ENCODE measurements around the gene SHE.
A peak's percentile ranks its signal among the peaks of the same experiment; 100 is the strongest.

Gene SHE

GRCh38 chr1:154466206-154466605 is 36.0 kb downstream of the SHE start:
- DNase-seq (no peak), ATAC-seq (replicated peaks) (no peak)
- H3K4me3 Mint-ChIP-seq: peak overlapping the region in 1 of 2 donors; percentile 28
- H3K27me3 Mint-ChIP-seq: no peaks in the 10 kb centered on the region
- H3K9me3 Mint-ChIP-seq: no peaks in the 10 kb centered on the region
- H3K4me1 Mint-ChIP-seq (ENCODE audit: low read depth in 2 of 2): peaks cover 30 to 33% of the 10 kb centered on the region in 2 donors
- H3K27ac Mint-ChIP-seq: peak overlapping the region; percentile 65 to 88
- peaks cover 4% of the 10 kb centered on the region for H3K36me3 Mint-ChIP-seq (ENCODE audit: insufficient read depth)

GRCh38 chr1:154465621-154466195 is 36.5 kb downstream of the SHE start:
- no peak for ATAC-seq (replicated peaks)
- Mint-ChIP-seq H3K36me3 (ENCODE audit: insufficient read depth) (peaks cover 4% of the 10 kb centered on the region), H3K9me3 (no peaks in the 10 kb centered on the region), H3K4me1 (ENCODE audit: low read depth in 2 of 2) (peaks cover 30 to 33% of the 10 kb centered on the region in 2 donors), H3K27ac (peak overlapping the region; percentile 65 to 88), H3K4me3 (peak overlapping the region in 1 of 2 donors; percentile 28), H3K27me3 (no peaks in the 10 kb centered on the region)
- DNase-seq: no peak

GRCh38 chr1:154463512-154463990 is 38.7 kb downstream of the SHE start:
- peaks cover 30 to 33% of the 10 kb centered on the region in 2 donors for H3K4me1 Mint-ChIP-seq (ENCODE audit: low read depth in 2 of 2)
- DNase-seq: peak; percentile 29 to 36 (median 35)
- H3K4me3 Mint-ChIP-seq: peak overlapping the region; percentile 51 to 54
- H3K36me3 Mint-ChIP-seq (ENCODE audit: insufficient read depth): peaks cover 6% of the 10 kb centered on the region
- no peaks in the 10 kb centered on the region for H3K9me3 Mint-ChIP-seq
- H3K27ac Mint-ChIP-seq: peak overlapping the region; percentile 52 to 65
- ATAC-seq (replicated peaks): peak; percentile 87
- no peaks in the 10 kb centered on the region for H3K27me3 Mint-ChIP-seq

- Mint-ChIP-seq H3K9me3 (no peaks in the 10 kb centered on the region), H3K4me1 (ENCODE audit: low read depth in 2 of 2) (peaks cover 15 to 19% of the 10 kb centered on the region in 2 donors), H3K27ac (peak overlapping the region in 1 of 2 donors; percentile 5), H3K27me3 (no peaks in the 10 kb centered on the region), H3K36me3 (ENCODE audit: insufficient read depth) (peaks cover 11% of the 10 kb centered on the region), H3K4me3 (no peak overlapping the region)
- DNase-seq: no peak
- ATAC-seq (replicated peaks): no peak
Measured at GRCh38 chr1:154460695-154461260, 41.4 kb downstream of the SHE start.

- no peak for DNase-seq
- Mint-ChIP-seq H3K4me1 (ENCODE audit: low read depth in 2 of 2) (peaks cover 7 to 9% of the 10 kb centered on the region in 2 donors), H3K27me3 (no peaks in the 10 kb centered on the region), H3K4me3 (no peak overlapping the region), H3K36me3 (ENCODE audit: insufficient read depth) (peaks cover 7% of the 10 kb centered on the region), H3K27ac (no peak overlapping the region), H3K9me3 (no peaks in the 10 kb centered on the region)
- no peak for ATAC-seq (replicated peaks)
Measured at GRCh38 chr1:154459080-154459479, 43.1 kb downstream of the SHE start.

- Mint-ChIP-seq H3K27me3 (no peaks in the 10 kb centered on the region), H3K36me3 (ENCODE audit: insufficient read depth) (peaks cover 14% of the 10 kb centered on the region), H3K4me3 (no peak overlapping the region), H3K9me3 (no peaks in the 10 kb centered on the region), H3K4me1 (ENCODE audit: low read depth in 2 of 2) (peaks cover 4 to 5% of the 10 kb centered on the region in 2 donors), H3K27ac (no peak overlapping the region)
- ATAC-seq (replicated peaks) (no peak), DNase-seq (no peak)
Measured at GRCh38 chr1:154456631-154457030, 45.6 kb downstream of the SHE start.

GRCh38 chr1:154454386-154455120 is 47.7 kb downstream of the SHE start:
- H3K9me3 Mint-ChIP-seq: no peaks in the 10 kb centered on the region
- DNase-seq: no peak
- H3K27ac Mint-ChIP-seq: no peak overlapping the region
- H3K36me3 Mint-ChIP-seq (ENCODE audit: insufficient read depth): peaks cover 12% of the 10 kb centered on the region
- H3K27me3 Mint-ChIP-seq: no peaks in the 10 kb centered on the region
- no peak for ATAC-seq (replicated peaks)
- no peak overlapping the region for H3K4me3 Mint-ChIP-seq
- peaks cover 4 to 5% of the 10 kb centered on the region in 2 donors for H3K4me1 Mint-ChIP-seq (ENCODE audit: low read depth in 2 of 2)

GRCh38 chr1:154453574-154454352 is 48.4 kb downstream of the SHE start:
- DNase-seq (no peak), ATAC-seq (replicated peaks) (no peak)
- Mint-ChIP-seq H3K9me3 (no peaks in the 10 kb centered on the region), H3K27ac (peak overlapping the region in 1 of 2 donors; percentile 51), H3K36me3 (ENCODE audit: insufficient read depth) (peaks cover 12% of the 10 kb centered on the region), H3K4me1 (ENCODE audit: low read depth in 2 of 2) (peaks cover 4 to 5% of the 10 kb centered on the region in 2 donors), H3K27me3 (no peaks in the 10 kb centered on the region), H3K4me3 (no peak overlapping the region)

- Mint-ChIP-seq H3K36me3 (ENCODE audit: insufficient read depth) (peaks cover 12% of the 10 kb centered on the region), H3K27ac (peak overlapping the region in 1 of 2 donors; percentile 51), H3K4me3 (no peak overlapping the region), H3K27me3 (no peaks in the 10 kb centered on the region), H3K9me3 (no peaks in the 10 kb centered on the region), H3K4me1 (ENCODE audit: low read depth in 2 of 2) (peaks cover 4 to 5% of the 10 kb centered on the region in 2 donors)
- no peak for DNase-seq
- ATAC-seq (replicated peaks): no peak
Measured at GRCh38 chr1:154453161-154453560, 49.1 kb downstream of the SHE start.

GRCh38 chr1:154448331-154448811 is 53.8 kb downstream of the SHE start:
- ATAC-seq (replicated peaks) (no peak), DNase-seq (no peak)
- H3K36me3 Mint-ChIP-seq (ENCODE audit: insufficient read depth): peaks cover 7% of the 10 kb centered on the region
- H3K4me3 Mint-ChIP-seq: no peak overlapping the region
- H3K27me3 Mint-ChIP-seq: no peaks in the 10 kb centered on the region
- H3K9me3 Mint-ChIP-seq: no peaks in the 10 kb centered on the region
- H3K4me1 Mint-ChIP-seq (ENCODE audit: low read depth in 2 of 2): peaks cover 14 to 15% of the 10 kb centered on the region in 2 donors
- H3K27ac Mint-ChIP-seq: no peak overlapping the region

GRCh38 chr1:154446789-154447188 is 55.4 kb downstream of the SHE start:
- no peak for ATAC-seq (replicated peaks)
- H3K27me3 Mint-ChIP-seq: peaks cover 0 to 6% of the 10 kb centered on the region in 2 donors
- peaks cover 14% of the 10 kb centered on the region in 2 donors for H3K4me1 Mint-ChIP-seq (ENCODE audit: low read depth in 2 of 2)
- DNase-seq: no peak
- H3K36me3 Mint-ChIP-seq (ENCODE audit: insufficient read depth): no peaks in the 10 kb centered on the region
- no peak overlapping the region for H3K27ac Mint-ChIP-seq
- no peak overlapping the region for H3K4me3 Mint-ChIP-seq
- no peaks in the 10 kb centered on the region for H3K9me3 Mint-ChIP-seq

- Mint-ChIP-seq H3K27me3 (peaks cover 0 to 10% of the 10 kb centered on the region in 2 donors), H3K4me1 (ENCODE audit: low read depth in 2 of 2) (peaks cover 14 to 15% of the 10 kb centered on the region in 2 donors), H3K36me3 (ENCODE audit: insufficient read depth) (no peaks in the 10 kb centered on the region), H3K4me3 (no peak overlapping the region), H3K27ac (no peak overlapping the region), H3K9me3 (no peaks in the 10 kb centered on the region)
- no peak for DNase-seq
- ATAC-seq (replicated peaks): no peak
Measured at GRCh38 chr1:154446292-154446691, 55.9 kb downstream of the SHE start.

- Mint-ChIP-seq H3K4me1 (ENCODE audit: low read depth in 2 of 2) (peaks cover 14 to 15% of the 10 kb centered on the region in 2 donors), H3K27ac (peak overlapping the region; percentile 28 to 68), H3K9me3 (no peaks in the 10 kb centered on the region), H3K4me3 (peak overlapping the region; percentile 54 to 59), H3K27me3 (peaks cover 0 to 10% of the 10 kb centered on the region in 2 donors), H3K36me3 (ENCODE audit: insufficient read depth) (no peaks in the 10 kb centered on the region)
- peak; percentile 81 for ATAC-seq (replicated peaks)
- peak in 2 of 3 experiments; percentile 9 to 15 for DNase-seq
Measured at GRCh38 chr1:154445040-154445472, 57.2 kb downstream of the SHE start.
